Measurements from ENCODE around the gene SETD1B.
"Not testable (repeated sequence)": the region's sequence is repeated elsewhere in the genome, so short reads cannot be mapped to it uniquely, and the experiment has no call there.

SETD1B gene

DNA sequence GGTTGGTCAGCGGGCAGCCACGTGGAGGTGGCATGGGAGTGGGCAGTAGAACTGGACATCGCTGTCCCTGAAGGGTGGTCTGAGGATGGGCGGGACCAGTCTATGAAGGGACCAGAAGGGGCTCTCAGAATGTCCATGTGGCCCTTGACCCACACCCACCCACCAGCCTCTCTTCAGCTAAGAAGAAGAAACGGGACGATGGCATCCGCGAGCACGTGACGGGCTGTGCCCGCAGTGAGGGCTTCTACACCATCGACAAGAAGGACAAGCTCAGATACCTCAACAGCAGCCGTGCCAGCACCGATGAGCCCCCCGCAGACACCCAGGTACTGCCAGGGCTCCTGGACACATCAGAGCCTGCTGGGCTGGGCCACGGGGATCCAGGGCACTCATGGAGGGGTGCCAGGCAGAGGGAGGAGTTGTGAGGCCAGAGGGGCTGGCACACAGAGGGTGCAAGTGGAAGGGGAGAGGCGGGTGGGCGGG is 21.3 kb downstream of the SETD1B start:
- no peak for DNase-seq
- no peak for ATAC-seq

DNA sequence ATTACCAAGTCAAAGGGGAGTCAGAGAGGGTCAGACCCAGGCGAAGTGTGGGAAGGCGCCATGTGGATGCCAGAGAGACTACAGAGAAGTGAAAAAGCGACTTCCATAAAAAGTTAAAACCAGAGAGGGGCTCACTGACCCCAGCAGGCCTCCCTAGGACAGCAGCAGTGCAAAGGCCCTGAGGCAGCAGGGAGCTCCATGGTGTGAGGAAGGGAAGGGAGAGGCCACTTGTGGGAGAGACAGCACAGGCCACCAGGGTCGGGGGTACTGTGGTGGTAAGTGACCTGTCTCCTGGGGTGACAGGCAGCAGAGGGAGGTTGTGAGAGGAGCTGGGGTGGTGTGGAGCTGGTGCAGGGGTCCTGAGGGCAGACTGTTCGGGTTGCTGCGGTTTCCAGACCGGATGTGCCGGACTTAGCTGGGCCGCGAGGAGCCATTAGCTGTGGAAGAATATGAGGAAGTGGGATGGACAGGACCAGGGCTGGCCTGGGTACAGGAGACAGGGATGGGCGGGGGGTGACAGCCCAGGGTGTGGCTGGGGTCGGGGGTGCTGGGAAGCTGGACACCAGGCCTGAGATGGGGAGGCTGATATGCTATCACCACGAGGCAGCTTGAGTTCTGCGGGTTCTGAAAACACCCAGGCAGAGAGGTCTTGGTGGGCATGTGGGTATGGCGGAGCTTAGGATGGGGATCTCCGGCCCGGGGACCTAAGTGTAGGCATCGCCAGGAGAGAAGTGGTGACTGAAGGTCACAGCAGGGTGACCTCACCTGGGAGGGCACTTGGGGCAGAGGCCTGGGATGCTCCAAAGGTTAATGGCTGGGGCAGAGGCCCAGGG is 22.7 kb downstream of the SETD1B start:
- no peak for ATAC-seq
- DNase-seq = no peak

DNA sequence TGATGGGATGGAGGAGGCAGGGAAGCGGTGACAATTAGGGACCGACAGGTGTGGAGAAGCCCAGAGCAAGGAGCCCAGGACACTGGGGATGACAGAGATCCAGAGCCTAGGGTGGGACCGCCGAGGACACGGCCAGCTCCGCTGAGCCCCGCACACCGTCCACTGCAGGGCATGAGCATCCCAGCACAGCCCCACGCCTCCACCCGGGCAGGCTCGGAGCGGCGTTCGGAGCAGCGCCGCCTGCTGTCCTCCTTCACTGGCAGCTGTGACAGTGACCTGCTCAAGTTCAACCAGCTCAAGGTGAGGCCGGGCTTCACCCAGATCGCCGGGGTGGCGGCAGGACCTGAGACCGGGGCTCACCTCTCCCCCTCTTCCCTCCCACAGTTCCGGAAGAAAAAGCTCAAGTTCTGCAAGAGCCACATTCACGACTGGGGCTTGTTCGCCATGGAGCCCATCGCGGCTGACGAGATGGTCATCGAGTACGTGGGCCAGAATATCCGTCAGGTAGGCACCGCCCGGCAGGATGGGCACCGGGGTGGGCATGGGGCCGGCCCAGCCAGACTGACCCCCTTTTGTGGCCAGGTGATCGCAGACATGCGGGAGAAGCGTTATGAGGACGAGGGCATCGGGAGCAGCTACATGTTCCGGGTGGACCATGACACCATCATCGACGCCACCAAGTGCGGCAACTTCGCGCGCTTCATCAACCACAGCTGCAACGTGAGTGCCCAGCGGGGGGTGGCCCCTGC is 23.7 kb downstream of the SETD1B start:
- ATAC-seq (no peak), DNase-seq (no peak)

DNA sequence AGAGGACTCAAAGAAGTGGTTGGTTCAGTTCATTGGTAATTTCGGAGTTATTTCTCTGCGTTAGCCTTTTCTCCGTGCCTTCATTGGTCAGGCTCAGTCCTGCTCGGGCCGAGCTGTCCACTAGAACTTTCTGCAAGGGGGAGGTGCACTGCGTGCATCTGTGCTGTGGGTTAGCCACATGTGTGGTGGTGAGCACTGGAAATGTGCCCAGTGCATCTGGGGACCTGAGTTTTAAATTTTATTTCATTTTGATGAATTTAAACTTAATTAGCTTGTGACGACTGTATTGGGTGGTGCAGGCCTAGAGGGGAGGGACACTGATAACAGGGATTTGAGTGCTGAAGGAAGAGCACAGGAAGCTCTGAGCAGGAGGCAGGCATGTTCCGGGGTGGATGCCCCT is 24.5 kb downstream of the SETD1B start:
- ATAC-seq = no peak
- DNase-seq = no peak

DNA sequence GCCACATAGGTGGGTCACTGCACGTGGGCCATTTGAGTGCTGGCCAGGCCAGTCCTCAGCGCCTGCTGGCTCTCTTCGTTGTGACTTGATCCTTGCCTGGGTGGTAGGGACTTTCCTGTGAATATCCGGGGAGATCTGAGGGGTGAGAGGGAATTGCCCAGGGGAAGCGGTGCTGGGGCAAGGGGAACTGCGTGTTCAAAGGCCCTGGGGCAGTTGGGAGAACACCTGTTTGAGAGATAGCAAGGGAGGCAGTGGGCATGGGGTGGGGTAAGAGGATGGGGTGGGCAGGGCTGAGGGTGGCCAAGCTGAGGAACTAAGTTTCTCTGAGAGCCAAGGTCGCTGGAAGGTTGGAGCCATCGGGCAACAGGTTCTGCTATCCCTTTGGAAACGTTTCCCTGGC is 25.0 kb downstream of the SETD1B start:
- DNase-seq (no peak), ATAC-seq (no peak)

DNA sequence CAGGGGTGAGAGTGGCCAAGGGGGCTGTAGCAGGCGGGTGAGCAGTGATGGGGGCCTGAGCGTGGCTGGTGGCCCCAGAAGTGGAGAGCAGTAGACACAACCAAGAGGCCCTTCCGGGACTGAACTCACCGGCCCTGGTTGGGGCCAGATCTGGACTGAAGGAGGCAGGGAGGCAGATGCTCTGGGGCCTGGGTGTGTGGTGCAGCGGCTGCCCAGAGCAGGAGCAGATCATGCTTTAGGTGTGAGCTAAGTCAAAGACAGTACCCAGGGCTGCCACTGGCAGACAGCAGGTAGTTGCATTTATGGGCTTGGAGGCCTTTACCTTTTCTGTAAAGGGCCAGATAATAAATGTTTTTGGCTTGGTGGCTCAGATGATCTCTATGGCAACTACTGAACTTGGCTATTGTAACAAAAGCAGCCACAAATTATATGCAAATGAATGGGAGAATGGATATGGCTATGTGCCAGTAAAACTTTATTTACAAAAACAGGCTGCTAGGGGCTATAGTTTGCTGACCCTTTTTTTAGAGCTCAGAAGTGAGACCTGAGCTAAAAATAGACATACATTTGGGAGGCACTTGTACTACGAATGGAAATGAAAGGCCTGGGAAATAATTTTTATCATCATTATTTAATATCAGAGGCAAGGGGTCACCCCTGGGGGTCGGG is 25.6 kb downstream of the SETD1B start:
- DNase-seq = no peak
- no peak for ATAC-seq

DNA sequence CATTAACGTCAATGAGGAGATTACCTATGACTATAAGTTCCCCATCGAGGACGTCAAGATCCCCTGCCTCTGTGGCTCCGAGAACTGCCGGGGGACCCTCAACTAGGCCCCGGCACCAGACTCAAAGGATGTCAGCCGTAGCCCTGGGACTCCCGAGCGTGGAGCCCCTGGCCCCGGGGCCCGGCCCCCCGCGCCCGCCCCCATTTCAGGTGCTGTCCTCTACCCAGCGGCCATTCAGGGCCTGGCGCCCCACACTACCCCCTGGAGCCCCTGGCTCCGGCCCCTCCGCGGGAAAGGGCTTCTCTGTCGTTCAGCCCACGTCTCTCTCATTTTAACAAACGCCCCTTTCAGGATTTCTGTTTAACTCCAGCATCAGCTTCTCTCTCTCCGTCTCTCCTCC is 26.3 kb downstream of the SETD1B start:
- no peak for ATAC-seq
- no peak for DNase-seq

DNA sequence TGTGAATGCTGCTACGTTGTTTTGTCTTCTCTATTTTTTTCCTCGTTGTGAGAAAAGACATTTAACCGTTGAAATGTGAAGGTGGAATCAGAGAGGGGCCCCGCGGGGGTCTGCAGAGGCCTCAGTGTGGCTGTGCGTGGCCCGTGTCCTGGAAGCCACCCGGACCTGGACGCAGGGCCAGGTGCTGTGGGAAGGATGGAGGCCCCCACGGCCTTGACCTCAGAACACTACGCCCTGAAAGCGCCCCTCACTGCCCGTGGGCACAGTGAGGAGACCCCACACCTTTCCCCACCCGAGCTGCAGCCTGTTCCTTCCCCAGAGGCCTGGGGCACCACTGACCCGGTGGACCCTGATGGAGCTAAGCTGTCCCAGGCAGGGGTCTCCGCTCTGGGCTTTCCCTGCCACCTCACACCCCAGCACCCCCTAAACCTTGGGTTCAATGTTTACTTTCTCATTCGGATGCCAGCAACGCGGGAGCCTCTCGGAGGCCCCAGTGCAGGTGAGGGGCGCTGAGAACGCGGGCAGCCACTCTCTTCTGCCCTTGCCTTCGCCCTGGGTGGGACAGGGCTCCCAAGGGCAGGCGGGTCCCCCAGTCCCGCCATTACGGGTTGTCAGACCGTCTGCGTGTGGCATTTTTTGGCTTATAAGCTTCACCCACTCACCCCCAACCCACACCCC is 26.9 kb downstream of the SETD1B start:
- no peak for ATAC-seq

DNA sequence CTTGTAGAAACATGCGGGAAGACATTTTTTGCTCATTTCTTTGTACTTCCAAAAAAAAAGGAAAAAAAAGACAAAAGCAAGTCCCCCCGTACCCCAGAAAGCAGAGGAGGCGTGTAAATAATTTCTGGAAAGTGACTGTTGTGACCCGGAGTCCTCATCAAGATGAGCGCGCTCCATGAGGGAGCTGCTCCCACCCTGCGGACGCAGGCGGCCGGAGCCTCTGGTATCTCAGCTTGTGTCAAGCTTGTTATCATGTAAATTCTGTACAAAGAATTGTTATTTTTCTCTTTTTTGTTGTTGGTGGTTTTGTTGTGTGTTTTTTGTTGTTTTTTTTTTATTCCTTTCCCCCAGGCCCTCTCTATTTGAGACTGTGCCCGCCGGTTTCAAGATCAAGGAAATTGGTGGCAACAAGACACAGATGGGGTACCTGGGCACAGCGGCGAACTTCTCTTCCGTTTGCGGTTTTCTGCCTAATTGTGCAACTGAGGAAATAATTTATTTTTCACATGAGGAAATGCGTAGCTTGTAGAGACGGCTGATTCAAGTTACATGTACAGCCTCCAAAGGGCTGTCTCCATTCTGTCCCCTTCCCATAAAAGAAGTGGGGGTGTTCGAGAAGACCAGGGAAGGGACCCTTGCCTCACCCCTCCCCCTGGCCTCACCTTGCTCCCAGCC is 27.9 kb downstream of the SETD1B start:
- DNase-seq (no peak), ATAC-seq (no peak)

More for the DNA sequence above, 26.9 kb downstream of the SETD1B start:
- no peak for DNase-seq

DNA sequence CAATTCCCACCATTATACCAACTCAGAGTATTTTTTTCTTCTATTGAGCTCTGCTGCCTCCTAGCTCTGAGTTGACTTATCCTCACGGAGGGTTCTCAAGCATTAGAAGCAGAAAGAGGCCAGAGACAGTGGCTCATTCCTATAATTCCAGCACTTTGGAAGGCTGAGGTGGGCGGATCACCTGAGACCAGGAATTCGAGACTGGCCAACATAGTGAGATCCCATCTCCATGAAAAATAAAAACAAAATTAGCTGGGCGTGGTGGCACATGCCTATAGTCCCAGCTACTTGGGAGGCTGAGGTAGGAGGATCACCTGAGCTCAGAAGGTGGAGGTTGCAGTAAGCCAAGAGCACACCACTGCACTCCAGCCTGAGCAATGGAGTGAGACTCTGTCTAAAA is 33.9 kb downstream of the SETD1B start:
- ATAC-seq = no peak
- DNase-seq = no peak

DNA sequence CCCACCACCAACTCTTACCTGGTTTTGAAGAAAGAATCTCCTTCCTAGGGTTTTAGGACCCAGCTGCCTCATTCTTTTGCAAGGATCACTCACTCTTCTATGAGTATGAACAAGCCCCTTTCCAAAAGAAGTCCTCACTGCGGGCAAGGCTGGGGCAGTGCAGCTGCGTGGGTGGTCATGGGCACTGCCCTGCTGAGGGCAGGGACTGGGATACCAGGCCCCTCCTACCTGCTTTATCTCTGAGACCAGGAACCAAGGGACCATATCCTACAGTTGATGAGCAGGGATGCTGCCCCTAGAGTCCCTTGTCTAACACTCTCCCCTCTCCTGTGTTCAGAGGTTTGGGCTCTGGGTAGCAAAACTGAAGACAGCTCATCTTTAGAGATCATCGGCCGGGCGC is 34.3 kb downstream of the SETD1B start:
- no peak for DNase-seq
- ATAC-seq = no peak

DNA sequence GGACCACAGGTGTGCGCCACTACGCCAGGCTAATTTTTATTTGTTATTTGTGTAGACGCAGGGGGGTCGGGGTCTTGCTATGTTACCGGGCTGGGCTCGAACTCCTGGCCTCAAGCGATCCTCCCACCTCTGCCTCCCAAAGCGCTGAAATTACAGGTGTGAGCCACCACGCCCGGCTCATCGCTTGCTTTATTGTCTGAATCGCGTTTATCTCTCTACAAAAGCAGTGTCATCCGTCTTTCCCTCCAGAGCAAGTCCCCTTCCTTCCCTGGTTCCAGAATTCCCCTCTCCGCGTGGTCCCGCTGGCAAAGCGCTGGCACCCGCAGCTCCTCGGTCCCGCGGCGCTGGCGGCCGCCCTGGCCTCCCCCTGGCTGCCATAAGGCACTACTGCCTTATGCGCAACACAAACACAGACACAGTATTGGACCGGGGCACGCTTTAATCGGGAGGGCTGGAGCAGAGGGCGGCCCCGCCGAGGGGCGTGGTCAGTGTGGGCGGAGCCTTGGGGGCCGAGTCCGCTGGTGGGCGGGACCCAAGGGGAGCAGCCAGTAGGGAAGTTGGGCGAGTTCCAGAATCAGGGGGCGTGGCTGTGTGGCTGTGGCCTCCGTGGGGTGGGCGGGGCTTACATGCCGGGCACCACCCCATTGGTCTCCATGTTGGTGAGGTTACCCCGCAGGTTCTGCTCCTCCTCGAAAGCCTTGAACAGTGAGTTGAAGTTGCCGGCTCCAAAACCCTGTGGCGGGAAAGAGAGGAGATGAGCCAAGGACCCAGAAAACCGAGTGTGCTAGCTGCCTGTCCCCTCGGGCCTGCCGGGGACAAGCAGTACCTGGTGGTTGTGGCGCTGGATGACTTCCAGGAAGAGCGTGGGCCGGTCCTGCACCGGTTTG is 35.5 kb downstream of the SETD1B start:
- ATAC-seq (peak; percentile 98), DNase-seq (peak; percentile 100)

DNA sequence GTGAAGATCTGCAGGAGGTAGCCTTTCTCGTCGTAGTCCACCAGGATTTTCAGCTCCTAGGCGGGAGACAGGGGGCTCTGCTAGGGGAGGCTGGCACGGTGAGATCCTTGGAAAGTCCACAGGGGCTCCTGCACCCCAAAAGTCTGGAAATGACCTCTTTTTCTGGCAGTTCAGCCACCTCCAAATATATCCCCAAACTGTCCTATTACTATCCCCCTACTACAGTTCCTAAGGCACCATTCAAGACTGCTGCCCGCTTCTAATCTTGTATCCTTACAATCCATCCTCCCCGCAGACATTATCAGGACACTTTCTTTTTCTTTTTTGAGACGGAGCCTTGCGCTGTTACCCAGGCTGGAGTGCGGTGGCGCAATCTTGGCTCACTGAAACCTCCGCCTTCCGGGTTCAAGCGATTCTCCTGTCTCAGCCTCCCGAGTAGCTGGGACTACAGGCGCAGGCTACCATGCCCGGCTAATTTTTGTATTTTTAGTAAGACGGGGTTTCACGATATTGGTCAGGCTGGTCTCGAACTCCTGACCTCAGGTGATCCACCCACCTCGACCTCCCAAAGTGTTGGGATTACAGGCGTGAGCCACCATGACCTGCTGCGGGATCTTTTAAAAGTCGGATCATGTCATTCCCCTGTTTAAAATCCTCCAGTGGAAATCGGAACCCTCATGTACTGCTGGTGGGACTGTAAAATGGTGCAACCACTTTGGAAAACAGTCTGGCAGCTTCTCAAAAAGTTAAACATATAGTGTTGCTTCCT is 36.4 kb downstream of the SETD1B start:
- no peak for ATAC-seq
- no peak for DNase-seq

DNA sequence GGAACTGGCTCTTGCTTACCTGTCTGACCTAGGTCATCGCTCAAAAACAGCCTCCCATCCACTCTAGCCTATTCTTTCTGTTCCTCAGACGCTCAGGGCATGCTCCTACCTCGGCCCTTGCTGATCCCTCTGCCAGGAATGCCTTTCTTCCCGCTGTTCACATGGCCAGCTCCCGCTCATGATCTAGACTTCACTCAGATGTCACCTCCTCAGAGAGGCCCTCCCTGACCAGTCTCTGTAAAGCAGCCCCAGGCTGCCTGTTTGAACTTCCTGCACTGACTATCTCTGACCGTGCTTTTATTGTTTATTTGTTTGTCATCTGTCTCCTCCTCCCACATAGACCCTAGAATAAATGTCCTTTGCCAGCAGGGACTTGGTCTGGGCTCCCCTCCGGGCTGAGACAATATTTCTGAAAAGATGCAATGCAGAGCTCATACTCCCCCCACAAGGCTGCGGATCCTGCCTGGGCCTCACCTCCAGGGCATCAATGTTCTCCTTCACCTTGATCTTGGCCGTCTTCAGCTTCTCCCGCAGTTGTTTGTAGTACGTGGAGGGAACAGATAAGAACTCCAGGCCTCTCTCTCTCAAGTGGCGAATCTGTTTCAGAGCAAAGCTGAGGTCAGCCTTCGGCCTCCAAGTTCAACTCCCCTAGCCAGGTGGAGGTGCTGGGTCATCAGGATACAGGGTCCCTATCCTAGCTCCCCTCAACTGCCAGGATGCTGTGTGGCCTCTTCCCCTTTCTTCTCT is 39.6 kb downstream of the SETD1B start:
- ATAC-seq = no peak

DNA sequence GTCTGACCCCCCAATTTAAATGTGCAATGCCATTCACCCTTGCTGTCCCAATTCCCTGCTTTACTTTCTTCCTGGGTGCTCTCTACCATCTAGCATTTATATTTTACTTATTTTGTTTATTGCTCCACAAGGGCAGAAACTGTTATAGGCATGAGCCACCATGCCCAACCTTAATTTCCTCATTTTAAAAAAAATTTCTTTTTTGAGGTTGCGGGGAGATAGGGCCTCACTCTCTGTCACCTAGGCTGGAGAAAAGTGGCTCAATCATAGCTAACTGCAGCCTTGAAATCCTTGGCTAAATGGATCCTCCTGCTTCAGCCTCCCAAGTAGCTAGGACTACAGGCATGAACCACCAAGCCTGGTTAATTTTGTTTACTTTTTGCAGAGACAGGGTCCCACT is 41.9 kb downstream of the SETD1B start:
- DNase-seq (no peak), ATAC-seq (no peak)

More for the DNA sequence above, 39.6 kb downstream of the SETD1B start:
- no peak for DNase-seq

DNA sequence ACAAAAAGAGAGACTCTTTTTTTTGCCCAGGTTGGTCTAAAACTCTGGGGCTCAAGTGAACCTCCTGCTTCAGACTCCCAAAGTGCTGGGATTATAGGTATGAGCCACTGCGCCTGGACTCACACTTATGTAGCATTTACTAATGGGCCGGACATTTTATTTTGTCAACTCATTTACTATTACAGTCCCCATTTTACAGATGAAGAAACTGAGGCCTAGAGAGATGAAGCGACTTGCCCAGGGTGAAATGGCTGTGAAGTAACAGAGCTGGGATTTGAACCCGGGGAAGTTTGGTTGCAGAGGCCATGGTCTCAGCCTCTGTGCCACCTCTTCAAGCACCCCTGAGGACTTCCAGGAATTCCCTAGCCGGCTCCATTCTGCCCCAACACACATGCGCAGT is 45.4 kb downstream of the SETD1B start:
- no peak for ATAC-seq
- no peak for DNase-seq

DNA sequence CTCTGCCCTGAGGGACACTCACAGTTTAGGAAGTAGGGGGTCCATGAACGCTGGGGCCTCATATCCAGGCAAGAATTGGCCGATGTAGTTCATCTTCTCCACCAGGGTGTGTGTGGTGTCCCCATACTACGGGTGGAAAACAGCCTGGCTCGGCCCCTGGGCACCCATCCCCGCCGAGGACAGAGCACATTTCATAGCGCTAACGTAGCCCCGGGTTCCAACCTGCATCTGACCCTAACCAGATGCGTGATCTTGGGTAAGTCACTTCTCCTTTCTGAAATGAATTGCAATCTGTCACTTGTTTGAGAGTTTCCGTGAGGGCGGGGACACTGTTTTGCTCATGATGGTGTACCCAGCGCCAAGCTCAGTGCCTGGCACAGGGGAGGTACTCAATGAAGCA is 45.9 kb downstream of the SETD1B start:
- ATAC-seq = no peak
- DNase-seq = no peak

DNA sequence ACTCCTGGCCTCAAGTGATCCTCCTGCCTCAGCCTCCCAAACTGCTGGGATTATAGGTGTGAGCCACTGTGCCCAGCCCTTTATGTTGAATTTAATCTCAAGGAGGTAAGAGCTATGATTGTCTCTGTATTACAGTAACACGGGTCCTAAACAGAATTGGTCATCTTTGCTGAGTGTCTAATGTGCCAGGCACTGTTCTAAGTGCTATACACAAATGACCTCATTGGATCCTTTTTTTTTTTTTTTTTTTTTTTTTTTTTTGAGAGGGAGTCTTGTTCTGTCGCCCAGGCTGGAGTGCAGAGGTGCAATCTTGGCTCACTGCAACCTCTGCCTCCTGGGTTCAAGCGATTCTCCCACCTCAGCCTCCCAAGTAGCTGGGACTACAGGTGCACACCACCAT is 48.6 kb downstream of the SETD1B start:
- not testable (repeated sequence) for DNase-seq, ATAC-seq

All from stimulated activated naive CD8-positive, alpha-beta T cell treated with anti-CD3 and anti-CD28 coated beads, Interleukin-15, Interleukin-2, amounts not matched to agents 100 U/mL and 50 U/mL, for 24 hours (primary cell).